HTERT RPE-1 (cell line): ENCODE measurements around the gene DCDC2B.
"Not testable (repeated sequence)": the region's sequence is repeated elsewhere in the genome, so short reads cannot be mapped to it uniquely, and the experiment has no call there.

ENCODE experiments used
- in situ Hi-C: fragments of 300-500 bp; cut with MboI; formaldehyde crosslinking; loops from 4 replicates; pipeline ENCODE4 v1.14.3; 2020; ENCODE audit warnings: low sequenced_read_pairs

DCDC2B gene

GRCh38 chr1:32208891-32209328 lies at the start of gene DCDC2B:
TSS of gene DCDC2B (plus strand) at chr1:32209089. CDS start at chr1:32209094, 5 bp downstream.
- in situ Hi-C loops: no loop called here

- in situ Hi-C loops: no loop called here
Observed at GRCh38 chr1:32159189-32159588, 49.7 kb upstream of the DCDC2B start.

GRCh38 chr1:32163405-32163804 lies 45.5 kb upstream of the DCDC2B start:
- in situ Hi-C loops: no loop called here

GRCh38 chr1:32165633-32166032 lies 43.3 kb upstream of the DCDC2B start:
- in situ Hi-C loops: not testable (repeated sequence)

GRCh38 chr1:32170991-32171390 lies 37.9 kb upstream of the DCDC2B start:
- in situ Hi-C loops: no loop called here

- in situ Hi-C loops: no loop called here
Observed at GRCh38 chr1:32172621-32173245, 36.2 kb upstream of the DCDC2B start.

GRCh38 chr1:32178380-32179192 lies 30.3 kb upstream of the DCDC2B start:
- in situ Hi-C loops: no loop called here

GRCh38 chr1:32179193-32179442 lies 29.8 kb upstream of the DCDC2B start:
- in situ Hi-C loops: no loop called here

GRCh38 chr1:32179443-32180185 lies 29.3 kb upstream of the DCDC2B start, which contains the start of gene TXLNA:
TSS of gene TXLNA (plus strand) at chr1:32179675. CDS start at chr1:32180346, 671 bp downstream.
- in situ Hi-C loops: no loop called here

- in situ Hi-C loops: no loop called here
Observed at GRCh38 chr1:32180186-32181060, 28.5 kb upstream of the DCDC2B start.

- in situ Hi-C loops: no loop called here
Observed at GRCh38 chr1:32181065-32181464, 27.8 kb upstream of the DCDC2B start.

GRCh38 chr1:32181563-32181962 lies 27.3 kb upstream of the DCDC2B start:
- in situ Hi-C loops: no loop called here

- in situ Hi-C loops: no loop called here
Observed at GRCh38 chr1:32182060-32182459, 26.8 kb upstream of the DCDC2B start.

GRCh38 chr1:32184650-32185049 lies 24.2 kb upstream of the DCDC2B start:
- in situ Hi-C loops: no loop called here

- in situ Hi-C loops: no loop called here
Observed at GRCh38 chr1:32186077-32186476, 22.8 kb upstream of the DCDC2B start.

GRCh38 chr1:32186491-32186890 lies 22.4 kb upstream of the DCDC2B start:
- in situ Hi-C loops: no loop called here

GRCh38 chr1:32187850-32188249 lies 21.0 kb upstream of the DCDC2B start:
- in situ Hi-C loops: no loop called here

GRCh38 chr1:32192220-32192948 lies 16.5 kb upstream of the DCDC2B start:
- in situ Hi-C loops: no loop called here

- in situ Hi-C loops: no loop called here
Observed at GRCh38 chr1:32194984-32195383, 13.9 kb upstream of the DCDC2B start.

- in situ Hi-C loops: no loop called here
Observed at GRCh38 chr1:32195531-32195930, 13.4 kb upstream of the DCDC2B start.
